GM12878 (cell line): ENCODE results near the gene LRRC51. TPM values are rescaled to one million over a fixed set of nuclear protein-coding genes. Genes with fewer than 3 reads are reported as not detected.

ENCODE experiments used
- ATAC-seq: fragments of 200-7000 bp; cut with Tn5 transposase; 3 replicates; pipeline ENCODE4 v1.9.1; 2020; ENCODE audit warnings: mild to moderate bottlenecking, moderate library complexity
- BruUV-seq: library from RNA; stranded (reverse); fragments of 400-500 nt; replicated peaks from 2 replicates; lab custom pipeline; 2021; lab: Mats Ljungman, UMichigan
- CTCF ChIA-PET: fragments of 300-600 bp; sonication (Branson Sonifier 250); formaldehyde crosslinking; extraction: SDS; loops from one replicate; lab custom pipeline; 2021; ENCODE audit warnings: inconsistent platforms; lab: Yijun Ruan, JAX
- POLR2A ChIA-PET: fragments of 350-600 bp; formaldehyde crosslinking; extraction: SDS; loops from one replicate; lab custom pipeline; 2021; ENCODE audit warnings: inconsistent platforms; lab: Charles Lee
- RAD21 ChIA-PET: fragments of 300-600 bp; sonication (Branson Sonifier 250); formaldehyde crosslinking; loops from one replicate; lab custom pipeline; 2023; ENCODE audit warnings: antibody characterized with exemption; ENCODE audit not compliant: unreplicated experiment; lab: Charles Lee
- SMC1A ChIA-PET: fragments of 300-600 bp; sonication (Branson Sonifier 250); formaldehyde crosslinking; loops from one replicate; lab custom pipeline; 2023; ENCODE audit not compliant: unreplicated experiment, uncharacterized antibody; lab: Charles Lee
- DNase-seq: peaks from one replicate; pipeline ENCODE4 v3.0.0-alpha.2; 2011; ENCODE audit warnings: low read depth, low spot score
- FAIRE-seq: peaks from 3 replicates; lab custom pipeline; 2011; peaks lifted over from hg19 to GRCh38; lab: Jason Lieb, UNC
- H2AFZ ChIP-seq: 2 replicates; pipeline ENCODE4 v1.6.0; 2011; ENCODE audit warnings: low read depth, low read length, control low read depth; ENCODE audit not compliant: control insufficient read depth
- H3K27ac ChIP-seq: 2 replicates; pipeline ENCODE4 v1.5.1; 2011; ENCODE audit warnings: control low read depth; ENCODE audit not compliant: control insufficient read depth, insufficient read depth
- H3K27me3 ChIP-seq, 2 experiments: replicated peaks in 1 of 2; 2 replicates each; pipeline versions ENCODE4 v1.6.0 to v1.6.1; 2011; ENCODE audit warnings: low read length in 1 of 2; ENCODE audit not compliant: control insufficient read depth in 2 of 2, insufficient read depth in 2 of 2
- H3K36me3 ChIP-seq, 2 experiments: 2 replicates each; pipeline ENCODE4 v1.5.1; 2011; ENCODE audit warnings: low read length in 1 of 2; ENCODE audit not compliant: control insufficient read depth in 2 of 2, insufficient read depth in 2 of 2
- H3K4me1 ChIP-seq: 2 replicates; pipeline ENCODE4 v1.6.1; 2011; ENCODE audit warnings: mild to moderate bottlenecking, low read length, moderate library complexity, mixed read lengths; ENCODE audit not compliant: control insufficient read depth, insufficient read depth
- H3K4me2 ChIP-seq: 2 replicates; pipeline ENCODE4 v1.6.0; 2011; ENCODE audit warnings: control low read depth; ENCODE audit not compliant: control insufficient read depth, insufficient read depth
- H3K4me3 ChIP-seq: fragments of 200-600 bp; sonication (generic); 2 replicates; pipeline ENCODE4 v1.5.1; 2016
- H3K79me2 ChIP-seq: 2 replicates; pipeline ENCODE4 v1.6.0; 2011; ENCODE audit warnings: low read length; ENCODE audit not compliant: control insufficient read depth, insufficient read depth
- H3K9ac ChIP-seq: 2 replicates; pipeline ENCODE4 v1.8.0; 2011; ENCODE audit warnings: low read length, control low read depth, mixed read lengths; ENCODE audit not compliant: control insufficient read depth, insufficient read depth
- H3K9me3 ChIP-seq: replicated peaks from 3 replicates; pipeline ENCODE4 v1.5.1; 2011; ENCODE audit warnings: mild to moderate bottlenecking, low read length; ENCODE audit not compliant: control insufficient read depth, insufficient read depth
- H4K20me1 ChIP-seq: 2 replicates; pipeline ENCODE4 v1.6.0; 2011; ENCODE audit not compliant: control insufficient read depth, insufficient read depth
- CTCF ChIP-seq, 3 experiments: IDR thresholded peaks in 2 of 3; conservative IDR thresholded peaks in 1 of 3; 2 replicates each; pipeline ENCODE4 v1.5.1; 2011; ENCODE audit warnings: low read depth in 3 of 3, low read length in 3 of 3, mild to moderate bottlenecking in 3 of 3, control low read depth in 2 of 3, moderate library complexity in 2 of 3, inconsistent platforms in 1 of 3, mixed read lengths in 1 of 3; ENCODE audit not compliant: control insufficient read depth in 2 of 3, insufficient read depth in 1 of 3; ENCODE audit errors: extremely low read depth in 1 of 3
- EGR1 ChIP-seq, 2 experiments: IDR thresholded peaks; 1 replicate in 1 of 2; 2 replicates in 1 of 2; pipeline ENCODE4 v1.6.1; 2011 to 2012; ENCODE audit warnings: low read depth in 2 of 2, low read length in 2 of 2, borderline replicate concordance in 1 of 2, mild to moderate bottlenecking in 1 of 2, moderate library complexity in 1 of 2
- SREBF2 ChIP-seq: IDR thresholded peaks from 2 replicates; pipeline ENCODE4 v1.6.1; 2012; ENCODE audit warnings: mild to moderate bottlenecking, low read length
- WGBS: methylation state at CpG from one replicate; pipeline ENCODE4 v1.1.6; 2016; ENCODE audit warnings: low lambda C conversion rate; ENCODE audit not compliant: insufficient replicate concordance, insufficient coverage; ENCODE audit errors: missing lambda C conversion rate; 5-methylcytosine and 5-hydroxymethylcytosine counted together
- in situ Hi-C: fragments of 300-500 bp; cut with MboI; formaldehyde crosslinking; loops from 9 replicates; pipeline ENCODE4 v1.14.3; 2018; ENCODE audit warnings: mixed read lengths
- intact Hi-C: fragments of 100-400 bp; cut with micrococcal nuclease; formaldehyde crosslinking; loops from one replicate; pipeline ENCODE4 v1.14.2; 2022; ENCODE audit not compliant: unreplicated experiment
- polyA plus RNA-seq, 11 experiments: library from polyadenylated mRNA; depleted of rRNA in 4 of 11; unstranded in 6 of 11; stranded (reverse) in 5 of 11; fragments of >200 nt; fragmentation: Nextera tagmentation in 4 of 11; fragmentation: Illumina TruSeq in 1 of 11; extraction: Ambion mirVana in 4 of 11; extraction: Trizol in 1 of 11; gene quantifications; 1 replicate in 1 of 11; 2 replicates in 10 of 11; pipeline versions ENCODE4 v1.2.1 to v1.2.3, GENCODE V29; 2011 to 2016; ENCODE audit warnings: inconsistent platforms in 2 of 11, missing spikeins in 2 of 11, low read depth in 1 of 11
- total RNA-seq, 4 experiments: library from RNA; depleted of rRNA in 3 of 4; stranded (reverse); fragments of >200 nt in 3 of 4; fragmentation: Illumina TruSeq in 1 of 4; extraction: Trizol in 1 of 4; gene quantifications; 2 replicates each; pipeline versions ENCODE4 v1.2.1 to v1.2.3, GENCODE V29; 2013 to 2021

Gene LRRC51
- total and polyA plus RNA-seq, 10 of the 15 experiments (the other 5 are each of a cell fraction or from before 2014, with no cell fraction given) = 2.6 to 8.6 (median 5.4) TPM

GRCh38 chr11:72079819-72080325 is 778 bp upstream of the LRRC51 start:
- TF ChIP-seq EGR1 (IDR thresholded peaks at IDR 0.05; ENCODE audit: borderline replicate concordance in 1 of 2, low read depth in 2 of 2, low read length in 2 of 2) = no peak
- no peak for TF ChIP-seq CTCF (IDR thresholded peaks at IDR 0.05 in 2 of 3, conservative IDR thresholded peaks at IDR 0.05 in 1 of 3; ENCODE audit: control insufficient read depth in 2 of 3, extremely low read depth in 1 of 3, insufficient read depth in 1 of 3, low read depth in 3 of 3, low read length in 3 of 3)
- no peak for TF ChIP-seq SREBF2
- ChIA-PET POLR2A (interaction anchor here (0.6 to 1.4 kb wide), 3 partner anchors 36 to 97 kb away, joined by 3 to 4 read pairs (median 3); no protein-coding TSS in a partner anchor), SMC1A (interaction anchor here (0.6 kb wide), 1 partner anchor 40 kb away, joined by 3 read pairs; no protein-coding TSS in a partner anchor), CTCF (interaction anchor here (2.9 kb wide), 1 partner anchor 11 kb away, joined by 21 read pairs; no protein-coding TSS in a partner anchor), RAD21 (no interaction called here)
- peak; percentile 6 for ATAC-seq
- H2AFZ ChIP-seq = peak overlapping the region; percentile 90
- H3K4me1 ChIP-seq = peaks cover 16% of the 10 kb centered on the region
- H3K27me3 ChIP-seq = no peaks in the 10 kb centered on the region
- in situ Hi-C loops = no loop called here
- no peaks in the 10 kb centered on the region for H3K9me3 ChIP-seq
- H3K4me3 ChIP-seq = peak overlapping the region; percentile 77
- peak overlapping the region; percentile 46; the same call in 1 of the 2 replicates for H3K4me2 ChIP-seq
- intact Hi-C loops = loop anchor here (1.0 to 2.0 kb wide), 2 partner anchors 23 to 39 kb away; partner anchors contain the start of gene LAMTOR1
- H3K36me3 ChIP-seq = 0 out of 4 replicates have a peak, but pooled peaks cover 0 to 2% of the 10 kb centered on the region in 2 experiments
- no peak for DNase-seq
- peak overlapping the region; percentile 72 for H3K9ac ChIP-seq
- peak overlapping the region; percentile 78 for H3K27ac ChIP-seq
- H4K20me1 ChIP-seq = no peaks in the 10 kb centered on the region
- peaks cover 47% of the 10 kb centered on the region for H3K79me2 ChIP-seq
- under 1% methylated on average over 14 of the region's 16 CpGs for WGBS
- FAIRE-seq = no peak
- no TSS peak for BruUV-seq
